Measurements from ENCODE around the gene GPN2.

GPN2 gene

DNA sequence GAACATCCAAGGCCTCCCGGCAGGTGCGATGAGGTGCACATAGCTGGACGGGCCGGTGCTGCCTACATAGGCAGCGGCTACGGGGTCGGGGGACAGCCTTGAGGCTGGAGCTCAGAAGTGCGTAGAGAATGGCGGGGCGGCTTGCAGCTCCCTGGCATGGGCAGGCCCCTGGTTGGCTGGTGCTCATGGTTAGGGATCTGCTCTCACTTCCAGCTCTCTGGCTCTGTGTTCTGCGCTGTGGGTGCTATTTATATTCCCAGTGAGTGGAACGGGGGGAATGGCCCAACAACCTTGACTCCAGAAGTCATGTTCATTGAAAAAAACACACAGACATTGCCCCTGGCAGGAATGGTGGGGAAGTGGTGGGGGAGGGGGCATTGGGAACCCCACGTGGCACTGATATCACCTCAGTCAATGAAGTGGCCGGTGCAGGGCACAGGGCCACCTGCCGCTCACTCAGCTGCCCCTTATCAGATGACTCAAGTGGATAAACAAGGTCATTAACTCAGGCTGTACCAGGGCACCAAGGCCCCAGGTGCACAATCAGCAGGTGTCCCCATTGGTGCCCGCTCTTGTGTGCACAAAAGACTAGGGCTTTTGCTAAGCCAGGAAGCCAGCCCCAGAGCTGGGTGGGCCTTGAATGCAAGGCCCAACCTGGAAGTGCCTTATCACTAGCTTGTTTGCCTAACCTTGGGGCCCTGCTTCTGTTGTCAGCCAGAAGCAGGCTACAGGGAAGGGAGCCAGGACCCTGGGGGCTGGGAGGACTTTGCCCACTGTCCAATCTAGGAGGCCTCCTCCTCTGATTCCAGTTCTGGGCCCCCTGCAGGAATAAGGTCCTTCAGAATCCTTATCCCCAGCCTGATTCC is 23.9 kb upstream of the GPN2 start, which contains the start of gene NR0B2 (continued):
- TF ChIP-seq ZNF626 (tag by site-specific recombination; IDR thresholded peaks at IDR 0.05) (no peak), WT1 (tag by site-specific recombination; IDR thresholded peaks at IDR 0.05) (no peak), ZBTB1 (tag by site-specific recombination; IDR thresholded peaks at IDR 0.05) (no peak), KLF10 (tag by site-specific recombination; IDR thresholded peaks at IDR 0.05) (no peak), ZNF521 (tag by site-specific recombination; IDR thresholded peaks at IDR 0.05) (no peak), ZIC2 (tag by site-specific recombination; IDR thresholded peaks at IDR 0.05) (peak; percentile 97), ZBTB48 (tag by site-specific recombination; IDR thresholded peaks at IDR 0.05) (peak; percentile 72), ZNF274 (IDR thresholded peaks at IDR 0.05; ENCODE audit: low read length) (no peak), ZNF274 (tag by site-specific recombination; IDR thresholded peaks at IDR 0.05; ENCODE audit: borderline replicate concordance) (no peak), ZNF311 (tag by site-specific recombination; IDR thresholded peaks at IDR 0.05; ENCODE audit: borderline replicate concordance) (no peak), SCRT2 (tag by site-specific recombination; IDR thresholded peaks at IDR 0.05) (peak; percentile 71), ZNF629 (tag by site-specific recombination; IDR thresholded peaks at IDR 0.05) (no peak), ZNF837 (tag by site-specific recombination; IDR thresholded peaks at IDR 0.05) (no peak), ZNF560 (tag by site-specific recombination; IDR thresholded peaks at IDR 0.05; ENCODE audit: borderline replicate concordance) (no peak), YY1 (tag by site-specific recombination; IDR thresholded peaks at IDR 0.05) (no peak), GLIS1 (tag by site-specific recombination; IDR thresholded peaks at IDR 0.05) (0 out of 2 replicates have a peak, but pooled peaks have one; percentile 18), REPIN1 (tag by site-specific recombination; IDR thresholded peaks at IDR 0.05; ENCODE audit: low read depth) (no peak), ZNF416 (tag by site-specific recombination; IDR thresholded peaks at IDR 0.05) (no peak), GLIS2 (tag by site-specific recombination; IDR thresholded peaks at IDR 0.05) (peak; percentile 51), ZNF354C (tag by site-specific recombination; IDR thresholded peaks at IDR 0.05; ENCODE audit: borderline replicate concordance, low read depth) (no peak), ZNF585B (tag by site-specific recombination; IDR thresholded peaks at IDR 0.05) (no peak), GFI1B (tag by site-specific recombination; IDR thresholded peaks at IDR 0.05) (no peak)
- TF ChIP-seq, protein P1, sequence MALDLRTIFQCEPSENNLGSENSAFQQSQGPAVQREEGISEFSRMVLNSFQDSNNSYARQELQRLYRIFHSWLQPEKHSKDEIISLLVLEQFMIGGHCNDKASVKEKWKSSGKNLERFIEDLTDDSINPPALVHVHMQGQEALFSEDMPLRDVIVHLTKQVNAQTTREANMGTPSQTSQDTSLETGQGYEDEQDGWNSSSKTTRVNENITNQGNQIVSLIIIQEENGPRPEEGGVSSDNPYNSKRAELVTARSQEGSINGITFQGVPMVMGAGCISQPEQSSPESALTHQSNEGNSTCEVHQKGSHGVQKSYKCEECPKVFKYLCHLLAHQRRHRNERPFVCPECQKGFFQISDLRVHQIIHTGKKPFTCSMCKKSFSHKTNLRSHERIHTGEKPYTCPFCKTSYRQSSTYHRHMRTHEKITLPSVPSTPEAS (tag by site-specific recombination; IDR thresholded peaks at IDR 0.05), result no peak
- TF ChIP-seq, protein P2, sequence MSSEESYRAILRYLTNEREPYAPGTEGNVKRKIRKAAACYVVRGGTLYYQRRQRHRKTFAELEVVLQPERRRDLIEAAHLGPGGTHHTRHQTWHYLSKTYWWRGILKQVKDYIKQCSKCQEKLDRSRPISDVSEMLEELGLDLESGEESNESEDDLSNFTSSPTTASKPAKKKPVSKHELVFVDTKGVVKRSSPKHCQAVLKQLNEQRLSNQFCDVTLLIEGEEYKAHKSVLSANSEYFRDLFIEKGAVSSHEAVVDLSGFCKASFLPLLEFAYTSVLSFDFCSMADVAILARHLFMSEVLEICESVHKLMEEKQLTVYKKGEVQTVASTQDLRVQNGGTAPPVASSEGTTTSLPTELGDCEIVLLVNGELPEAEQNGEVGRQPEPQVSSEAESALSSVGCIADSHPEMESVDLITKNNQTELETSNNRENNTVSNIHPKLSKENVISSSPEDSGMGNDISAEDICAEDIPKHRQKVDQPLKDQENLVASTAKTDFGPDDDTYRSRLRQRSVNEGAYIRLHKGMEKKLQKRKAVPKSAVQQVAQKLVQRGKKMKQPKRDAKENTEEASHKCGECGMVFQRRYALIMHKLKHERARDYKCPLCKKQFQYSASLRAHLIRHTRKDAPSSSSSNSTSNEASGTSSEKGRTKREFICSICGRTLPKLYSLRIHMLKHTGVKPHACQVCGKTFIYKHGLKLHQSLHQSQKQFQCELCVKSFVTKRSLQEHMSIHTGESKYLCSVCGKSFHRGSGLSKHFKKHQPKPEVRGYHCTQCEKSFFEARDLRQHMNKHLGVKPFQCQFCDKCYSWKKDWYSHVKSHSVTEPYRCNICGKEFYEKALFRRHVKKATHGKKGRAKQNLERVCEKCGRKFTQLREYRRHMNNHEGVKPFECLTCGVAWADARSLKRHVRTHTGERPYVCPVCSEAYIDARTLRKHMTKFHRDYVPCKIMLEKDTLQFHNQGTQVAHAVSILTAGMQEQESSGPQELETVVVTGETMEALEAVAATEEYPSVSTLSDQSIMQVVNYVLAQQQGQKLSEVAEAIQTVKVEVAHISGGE (tag by site-specific recombination; conservative IDR thresholded peaks at IDR 0.05; ENCODE audit: low read depth), result no peak
- TF ChIP-seq, protein P3, sequence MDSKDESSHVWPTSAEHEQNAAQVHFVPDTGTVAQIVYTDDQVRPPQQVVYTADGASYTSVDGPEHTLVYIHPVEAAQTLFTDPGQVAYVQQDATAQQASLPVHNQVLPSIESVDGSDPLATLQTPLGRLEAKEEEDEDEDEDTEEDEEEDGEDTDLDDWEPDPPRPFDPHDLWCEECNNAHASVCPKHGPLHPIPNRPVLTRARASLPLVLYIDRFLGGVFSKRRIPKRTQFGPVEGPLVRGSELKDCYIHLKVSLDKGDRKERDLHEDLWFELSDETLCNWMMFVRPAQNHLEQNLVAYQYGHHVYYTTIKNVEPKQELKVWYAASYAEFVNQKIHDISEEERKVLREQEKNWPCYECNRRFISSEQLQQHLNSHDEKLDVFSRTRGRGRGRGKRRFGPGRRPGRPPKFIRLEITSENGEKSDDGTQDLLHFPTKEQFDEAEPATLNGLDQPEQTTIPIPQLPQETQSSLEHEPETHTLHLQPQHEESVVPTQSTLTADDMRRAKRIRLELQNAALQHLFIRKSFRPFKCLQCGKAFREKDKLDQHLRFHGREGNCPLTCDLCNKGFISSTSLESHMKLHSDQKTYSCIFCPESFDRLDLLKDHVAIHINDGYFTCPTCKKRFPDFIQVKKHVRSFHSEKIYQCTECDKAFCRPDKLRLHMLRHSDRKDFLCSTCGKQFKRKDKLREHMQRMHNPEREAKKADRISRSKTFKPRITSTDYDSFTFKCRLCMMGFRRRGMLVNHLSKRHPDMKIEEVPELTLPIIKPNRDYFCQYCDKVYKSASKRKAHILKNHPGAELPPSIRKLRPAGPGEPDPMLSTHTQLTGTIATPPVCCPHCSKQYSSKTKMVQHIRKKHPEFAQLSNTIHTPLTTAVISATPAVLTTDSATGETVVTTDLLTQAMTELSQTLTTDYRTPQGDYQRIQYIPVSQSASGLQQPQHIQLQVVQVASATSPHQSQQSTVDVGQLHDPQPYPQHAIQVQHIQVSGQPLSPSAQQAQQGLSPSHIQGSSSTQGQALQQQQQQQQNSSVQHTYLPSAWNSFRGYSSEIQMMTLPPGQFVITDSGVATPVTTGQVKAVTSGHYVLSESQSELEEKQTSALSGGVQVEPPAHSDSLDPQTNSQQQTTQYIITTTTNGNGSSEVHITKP (tag by site-specific recombination; IDR thresholded peaks at IDR 0.05), result peak; percentile 28; the same call in 1 of the 2 replicates
- TF ChIP-seq, protein P4, sequence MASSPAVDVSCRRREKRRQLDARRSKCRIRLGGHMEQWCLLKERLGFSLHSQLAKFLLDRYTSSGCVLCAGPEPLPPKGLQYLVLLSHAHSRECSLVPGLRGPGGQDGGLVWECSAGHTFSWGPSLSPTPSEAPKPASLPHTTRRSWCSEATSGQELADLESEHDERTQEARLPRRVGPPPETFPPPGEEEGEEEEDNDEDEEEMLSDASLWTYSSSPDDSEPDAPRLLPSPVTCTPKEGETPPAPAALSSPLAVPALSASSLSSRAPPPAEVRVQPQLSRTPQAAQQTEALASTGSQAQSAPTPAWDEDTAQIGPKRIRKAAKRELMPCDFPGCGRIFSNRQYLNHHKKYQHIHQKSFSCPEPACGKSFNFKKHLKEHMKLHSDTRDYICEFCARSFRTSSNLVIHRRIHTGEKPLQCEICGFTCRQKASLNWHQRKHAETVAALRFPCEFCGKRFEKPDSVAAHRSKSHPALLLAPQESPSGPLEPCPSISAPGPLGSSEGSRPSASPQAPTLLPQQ (tag by site-specific recombination; IDR thresholded peaks at IDR 0.05), result peak; percentile 18; the same call in 1 of the 2 replicates
- TF ChIP-seq, protein P5, sequence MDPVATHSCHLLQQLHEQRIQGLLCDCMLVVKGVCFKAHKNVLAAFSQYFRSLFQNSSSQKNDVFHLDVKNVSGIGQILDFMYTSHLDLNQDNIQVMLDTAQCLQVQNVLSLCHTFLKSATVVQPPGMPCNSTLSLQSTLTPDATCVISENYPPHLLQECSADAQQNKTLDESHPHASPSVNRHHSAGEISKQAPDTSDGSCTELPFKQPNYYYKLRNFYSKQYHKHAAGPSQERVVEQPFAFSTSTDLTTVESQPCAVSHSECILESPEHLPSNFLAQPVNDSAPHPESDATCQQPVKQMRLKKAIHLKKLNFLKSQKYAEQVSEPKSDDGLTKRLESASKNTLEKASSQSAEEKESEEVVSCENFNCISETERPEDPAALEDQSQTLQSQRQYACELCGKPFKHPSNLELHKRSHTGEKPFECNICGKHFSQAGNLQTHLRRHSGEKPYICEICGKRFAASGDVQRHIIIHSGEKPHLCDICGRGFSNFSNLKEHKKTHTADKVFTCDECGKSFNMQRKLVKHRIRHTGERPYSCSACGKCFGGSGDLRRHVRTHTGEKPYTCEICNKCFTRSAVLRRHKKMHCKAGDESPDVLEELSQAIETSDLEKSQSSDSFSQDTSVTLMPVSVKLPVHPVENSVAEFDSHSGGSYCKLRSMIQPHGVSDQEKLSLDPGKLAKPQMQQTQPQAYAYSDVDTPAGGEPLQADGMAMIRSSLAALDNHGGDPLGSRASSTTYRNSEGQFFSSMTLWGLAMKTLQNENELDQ (tag by site-specific recombination; IDR thresholded peaks at IDR 0.05; ENCODE audit: low read depth), result no peak

Measured in HEK293 (cell line).